DMS153 (cell line): Measurements from ENCODE around the gene AACS.
A peak's percentile ranks its signal among the peaks of the same experiment; 100 is the strongest.

Experiments
- DNase-seq: peaks from one replicate; lab custom pipeline; 2025; lab: John Stamatoyannopoulos, UW

The AACS gene

GRCh38 chr12:125152463-125152862, 87.2 kb downstream of the AACS start:
- no peak for DNase-seq

DNA sequence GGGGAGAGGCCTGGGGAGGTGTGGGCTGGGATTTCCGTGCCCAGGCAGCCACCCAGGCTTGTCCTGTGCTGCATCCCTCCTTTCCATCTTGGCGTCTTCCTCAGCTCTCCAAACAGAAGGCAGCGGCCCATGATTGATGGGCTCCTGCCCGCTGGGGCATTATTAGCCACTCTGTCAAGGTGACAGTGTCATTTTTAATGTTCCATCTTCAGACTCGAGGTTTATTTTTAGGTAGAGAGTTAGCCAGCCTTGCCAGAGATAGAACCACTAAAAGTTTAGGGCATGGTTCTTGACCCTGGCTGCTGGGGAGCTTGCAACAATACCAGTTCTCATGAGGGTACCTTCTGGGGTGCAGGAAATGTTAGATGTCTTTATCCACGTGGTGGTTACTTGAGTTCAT, 90.1 kb downstream of the AACS start:
- no peak for DNase-seq

DNA sequence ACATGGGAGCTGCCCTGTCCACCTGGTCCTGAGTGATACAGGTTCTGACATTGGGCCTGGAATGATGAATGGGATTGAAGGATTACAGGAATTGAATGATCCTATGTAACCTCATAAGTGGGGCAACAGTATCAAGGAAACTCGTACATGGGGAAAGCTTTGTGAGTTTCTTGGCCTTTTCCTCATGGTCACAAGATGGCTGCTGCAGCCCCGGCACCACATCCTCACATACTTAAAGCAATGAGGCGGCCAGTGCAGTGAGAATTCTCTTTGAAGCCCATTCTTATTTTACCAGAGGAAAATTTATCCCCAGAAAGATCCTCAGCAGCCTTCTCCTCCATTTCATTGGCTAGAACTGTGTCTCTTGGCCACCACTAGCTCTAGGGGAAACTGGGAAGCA, 91.9 kb downstream of the AACS start:
- DNase-seq: no peak

DNA sequence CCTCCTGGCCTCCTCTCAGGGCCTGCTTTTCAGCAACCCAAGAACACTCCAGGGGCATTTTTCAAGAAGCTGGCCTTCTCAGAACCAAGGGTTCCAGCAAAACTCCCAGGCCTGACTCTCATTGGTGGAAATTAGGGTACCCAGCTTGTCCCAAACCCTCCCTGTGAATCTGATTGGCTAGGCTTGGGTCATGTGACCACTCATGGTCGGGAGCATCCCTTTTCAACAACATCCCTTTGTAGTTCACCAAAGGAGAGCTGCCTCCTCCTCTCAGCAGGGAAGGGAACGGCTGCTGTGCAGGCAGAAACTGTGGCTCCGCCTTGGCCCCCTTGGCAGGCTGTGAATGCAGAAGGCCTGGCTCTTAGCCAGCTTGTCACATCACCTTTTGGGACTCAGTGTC, 94.5 kb downstream of the AACS start:
- no peak for DNase-seq

- no peak for DNase-seq
Measured at GRCh38 chr12:125160281-125160955, 95.2 kb downstream of the AACS start.

DNA sequence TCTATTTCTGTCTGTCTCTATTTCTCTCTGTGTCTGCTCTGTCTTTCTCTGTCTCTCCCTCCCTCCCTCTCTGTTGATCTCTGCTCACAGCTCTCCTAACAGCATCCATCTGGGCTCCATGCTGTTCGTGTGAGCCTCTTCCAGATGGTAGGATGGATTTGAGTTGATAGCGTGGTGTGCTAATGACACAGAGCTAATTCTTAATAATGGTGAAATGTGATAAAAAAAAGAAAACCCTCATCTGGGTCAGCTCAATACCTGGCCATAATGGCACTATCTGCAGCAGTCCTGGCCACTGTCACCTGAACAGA, 96.4 kb downstream of the AACS start:
- DNase-seq: no peak

- DNase-seq: no peak
Measured at GRCh38 chr12:125162489-125163028, 97.3 kb downstream of the AACS start.

GRCh38 chr12:125163148-125163547, 97.9 kb downstream of the AACS start:
- DNase-seq: no peak

- DNase-seq: no peak
Measured at GRCh38 chr12:125164541-125164940, 99.3 kb downstream of the AACS start.

DNA sequence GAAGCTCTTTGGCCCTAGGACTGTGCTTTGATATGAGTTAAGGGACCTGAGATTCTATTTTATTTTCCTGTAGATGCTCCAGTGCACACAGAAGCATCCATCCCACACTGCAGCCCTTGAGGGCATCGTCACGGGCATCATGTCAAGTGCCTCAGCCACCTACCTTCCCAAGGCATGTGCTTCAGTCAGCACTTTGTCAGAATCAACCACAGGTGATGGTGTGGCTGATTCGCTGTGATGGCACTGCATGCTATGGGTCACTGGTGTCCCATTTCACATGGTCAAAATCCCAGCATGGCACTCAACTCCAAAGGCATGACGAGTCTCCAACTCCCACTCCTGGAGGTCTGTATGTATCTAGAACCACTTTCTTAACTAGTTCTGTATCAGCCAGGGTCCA, 100.8 kb downstream of the AACS start:
- DNase-seq: no peak

DNA sequence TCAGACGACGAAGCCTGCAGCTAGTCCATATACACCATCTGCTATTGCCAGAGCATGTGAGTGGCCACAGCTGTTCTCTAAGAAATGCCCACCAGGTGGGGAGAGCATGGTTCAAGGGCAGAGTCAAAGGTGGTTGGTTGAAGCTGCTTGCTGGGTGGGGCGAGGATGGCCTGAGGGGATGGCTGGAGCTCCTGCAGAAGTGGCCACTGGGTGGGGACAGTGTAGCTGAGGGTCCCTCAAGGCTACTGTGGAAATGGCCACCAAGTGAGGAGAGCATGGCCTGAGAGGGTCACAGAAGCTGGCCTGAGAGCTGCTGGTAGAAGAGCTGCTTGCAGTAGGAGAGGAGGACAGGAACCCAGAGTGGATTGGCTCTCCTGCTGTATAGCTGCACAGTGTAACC, 102.4 kb downstream of the AACS start:
- DNase-seq: no peak

- DNase-seq: no peak
Measured at GRCh38 chr12:125169451-125169850, 104.2 kb downstream of the AACS start.

GRCh38 chr12:125169870-125170269, 104.6 kb downstream of the AACS start:
- DNase-seq: no peak

GRCh38 chr12:125171267-125171666, 106.0 kb downstream of the AACS start:
- DNase-seq: no peak

- DNase-seq: no peak
Measured at GRCh38 chr12:125172231-125172850, 107.1 kb downstream of the AACS start.

DNA sequence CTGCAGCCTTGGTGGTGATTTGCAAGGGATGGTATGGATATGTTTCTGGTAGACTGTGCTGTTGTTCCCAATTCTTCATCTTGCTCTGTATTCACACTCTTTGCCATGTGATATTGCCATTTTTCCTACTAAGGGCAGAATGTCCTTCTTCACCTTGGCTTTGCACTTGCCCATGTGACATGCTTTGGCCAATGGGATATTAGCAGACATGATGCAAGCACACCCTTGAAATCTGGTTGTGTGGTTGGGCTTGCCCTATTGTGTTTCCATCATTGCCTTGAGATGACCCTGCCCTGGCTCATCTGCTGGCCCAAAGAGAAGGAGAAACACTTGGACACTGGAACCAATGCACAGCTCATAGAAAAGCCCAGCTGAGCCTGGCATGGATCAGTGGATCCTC, 110.3 kb downstream of the AACS start:
- DNase-seq: no peak

- DNase-seq: no peak
Measured at GRCh38 chr12:125178222-125178621, 113.0 kb downstream of the AACS start.

DNA sequence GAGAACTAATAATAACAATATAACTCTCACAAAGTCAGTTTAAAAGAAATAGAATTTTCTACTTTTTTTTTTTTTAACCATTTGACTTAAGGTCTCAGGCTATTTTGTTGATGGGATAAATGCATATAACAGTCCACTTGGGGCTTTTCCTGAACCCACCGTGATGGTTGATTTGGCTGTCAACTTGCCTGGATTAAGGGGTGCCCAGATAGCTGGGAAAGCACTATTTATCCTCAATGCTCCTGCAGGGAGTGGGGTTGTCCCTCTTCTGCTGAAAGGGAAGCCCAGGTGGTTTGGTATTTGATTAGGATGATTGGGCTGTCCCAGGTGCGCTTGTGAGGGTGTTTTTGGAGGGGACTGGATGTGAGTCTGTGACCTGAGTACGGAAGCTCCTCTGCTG, 114.9 kb downstream of the AACS start:
- no peak for DNase-seq

DNA sequence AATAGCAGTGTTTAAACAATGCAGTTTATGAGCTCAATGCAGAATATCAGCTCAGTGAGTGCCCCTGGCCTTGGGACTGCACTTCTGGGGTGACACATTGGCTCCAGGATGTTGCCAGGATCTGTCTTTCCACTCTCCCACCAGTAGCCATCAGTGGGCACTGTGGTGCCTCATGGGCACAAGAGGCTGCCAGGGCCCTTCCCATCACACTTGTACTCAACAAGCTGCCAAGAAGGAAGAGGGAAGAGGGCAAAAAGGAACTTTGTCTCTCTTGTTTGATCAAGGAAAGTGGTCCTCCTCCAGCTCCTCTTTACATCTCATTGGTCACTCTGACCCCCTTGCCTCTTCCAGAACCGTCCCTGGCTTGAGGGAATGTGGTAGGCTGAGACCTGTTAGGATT, 115.9 kb downstream of the AACS start:
- DNase-seq: no peak

DNA sequence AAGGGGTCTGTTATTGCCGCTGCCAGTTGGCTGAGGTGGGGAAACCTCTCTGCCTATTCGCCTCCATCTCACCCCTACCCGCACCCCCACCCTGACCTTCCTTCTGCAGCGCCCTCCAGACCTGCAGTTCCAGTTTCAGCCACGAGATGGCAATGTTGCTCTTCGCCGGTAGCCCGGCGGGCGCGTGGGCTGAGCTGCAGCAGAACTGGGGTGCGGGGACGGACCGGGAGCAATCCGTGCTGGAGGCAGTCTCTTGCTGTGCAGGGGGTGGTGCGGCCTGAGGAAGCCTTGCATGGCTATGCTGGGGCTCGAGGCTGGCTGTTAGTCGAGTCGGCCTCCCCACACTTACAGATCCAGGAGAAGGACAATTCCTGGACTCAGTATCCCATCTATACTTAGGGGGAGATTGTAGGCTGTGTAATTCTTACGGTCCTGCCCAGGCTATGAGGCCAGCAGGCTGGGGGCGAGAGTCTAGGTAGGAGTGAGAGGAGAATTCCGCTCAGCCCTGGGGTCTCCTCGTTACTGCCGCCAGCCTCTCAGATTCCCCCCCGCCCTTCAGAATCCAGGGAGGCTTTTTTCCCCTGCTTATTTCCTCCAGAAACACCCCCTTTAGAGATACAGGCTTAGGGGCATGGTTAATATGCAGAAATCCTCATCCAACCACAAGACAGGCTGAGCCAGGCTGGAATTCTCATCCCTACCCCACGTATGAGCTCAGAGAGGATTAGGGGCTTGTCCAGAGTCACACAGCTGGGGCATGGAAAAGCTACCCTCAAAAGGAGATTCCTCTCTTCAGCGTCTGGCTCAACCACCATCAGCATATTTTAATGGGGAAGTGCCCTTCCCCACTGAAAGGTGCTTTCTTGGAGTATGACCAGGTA, 118.2 kb downstream of the AACS start:
- peak; percentile 40 for DNase-seq

- no peak for DNase-seq
Measured at GRCh38 chr12:125184213-125184967, 119.2 kb downstream of the AACS start.

- no peak for DNase-seq
Measured at GRCh38 chr12:125185311-125185739, 120.1 kb downstream of the AACS start.
